ES-I3 (cell line): ENCODE data around the gene CDH16.

ENCODE experiments used
- H3K36me3 ChIP-seq: 2 replicates; pipeline ENCODE4 v1.6.1; 2013; ENCODE audit warnings: mild to moderate bottlenecking, low read length, control low read depth, moderate library complexity; ENCODE audit not compliant: insufficient read depth
- H3K4me1 ChIP-seq: 2 replicates; pipeline ENCODE4 v1.6.1; 2013; ENCODE audit warnings: mild to moderate bottlenecking, control low read depth, low read length; ENCODE audit not compliant: insufficient read depth
- H3K9ac ChIP-seq: 2 replicates; pipeline ENCODE4 v1.6.1; 2013; ENCODE audit warnings: low read depth, mild to moderate bottlenecking, low read length, moderate library complexity
- H3K9me3 ChIP-seq: 2 replicates; pipeline ENCODE4 v1.6.1; 2013; ENCODE audit warnings: mild to moderate bottlenecking, low read length, moderate library complexity; ENCODE audit not compliant: control insufficient read depth, insufficient read depth

Gene CDH16

GRCh38 chr16:66915041-66915440 lies 3.6 kb downstream of the CDH16 start:
- Histone ChIP-seq H3K9me3 (no peaks in the 10 kb centered on the region), H3K36me3 (no peaks in the 10 kb centered on the region), H3K4me1 (no peaks in the 10 kb centered on the region; the same call in 1 of the 2 replicates), H3K9ac (no peak overlapping the region)

DNA sequence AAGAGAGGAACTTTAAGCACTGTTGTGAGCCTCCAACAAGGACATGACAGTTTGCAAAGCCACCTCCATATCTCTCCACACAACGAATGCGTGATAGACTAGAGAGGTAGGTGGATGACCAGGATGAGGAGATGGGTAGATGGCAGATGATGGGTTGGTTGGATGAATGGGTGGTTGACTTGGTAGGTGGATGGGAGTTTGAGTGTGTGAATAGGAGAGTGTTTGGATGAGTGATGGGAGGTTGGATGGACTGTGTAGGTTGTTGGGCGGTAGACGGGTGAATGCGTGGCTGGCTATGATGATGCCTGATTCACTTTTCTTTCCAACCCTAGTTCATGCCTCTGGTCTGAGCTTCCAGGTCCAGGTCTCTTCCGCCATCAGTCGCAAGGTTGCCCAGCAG lies 4.1 kb downstream of the CDH16 start:
- Histone ChIP-seq H3K9ac (no peak overlapping the region), H3K4me1 (no peaks in the 10 kb centered on the region), H3K36me3 (no peaks in the 10 kb centered on the region), H3K9me3 (no peaks in the 10 kb centered on the region)

- Histone ChIP-seq H3K9me3 (no peaks in the 10 kb centered on the region), H3K9ac (no peak overlapping the region), H3K4me1 (no peaks in the 10 kb centered on the region), H3K36me3 (no peaks in the 10 kb centered on the region)
These were observed 5.0 kb downstream of the CDH16 start for GRCh38 chr16:66913711-66914110.

GRCh38 chr16:66913081-66913480 lies 5.6 kb downstream of the CDH16 start:
- Histone ChIP-seq H3K9me3 (no peaks in the 10 kb centered on the region), H3K4me1 (no peaks in the 10 kb centered on the region), H3K36me3 (no peaks in the 10 kb centered on the region), H3K9ac (no peak overlapping the region)

DNA sequence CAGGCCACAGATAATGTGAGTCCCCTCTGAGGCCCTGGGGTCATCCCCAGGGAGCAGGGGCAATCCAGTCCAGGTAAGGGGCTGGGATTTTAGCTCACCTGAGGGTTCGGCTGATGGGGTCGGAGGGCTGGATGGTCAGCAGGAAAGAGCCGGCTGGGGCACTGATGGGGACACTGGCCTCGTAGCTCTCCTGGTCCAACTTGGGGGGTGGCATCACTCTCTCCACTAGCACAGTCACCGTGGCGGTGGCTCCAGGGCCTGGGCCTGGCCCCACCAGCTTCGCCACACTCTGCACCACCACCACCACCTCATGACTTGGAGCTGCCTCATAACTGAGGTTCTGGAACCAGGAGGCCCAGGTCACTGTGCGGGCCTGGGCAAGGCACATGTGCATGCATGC lies 6.9 kb downstream of the CDH16 start:
- no peaks in the 10 kb centered on the region for H3K4me1 ChIP-seq
- no peaks in the 10 kb centered on the region for H3K9me3 ChIP-seq
- H3K36me3 ChIP-seq: no peaks in the 10 kb centered on the region
- H3K9ac ChIP-seq: no peak overlapping the region

GRCh38 chr16:66911112-66911511 lies 7.6 kb downstream of the CDH16 start:
- Histone ChIP-seq H3K9me3 (no peaks in the 10 kb centered on the region), H3K4me1 (no peaks in the 10 kb centered on the region), H3K9ac (no peak overlapping the region), H3K36me3 (no peaks in the 10 kb centered on the region)

GRCh38 chr16:66910175-66910940 lies 8.3 kb downstream of the CDH16 start:
- H3K4me1 ChIP-seq: peaks cover 4% of the 10 kb centered on the region
- no peaks in the 10 kb centered on the region for H3K36me3 ChIP-seq

DNA sequence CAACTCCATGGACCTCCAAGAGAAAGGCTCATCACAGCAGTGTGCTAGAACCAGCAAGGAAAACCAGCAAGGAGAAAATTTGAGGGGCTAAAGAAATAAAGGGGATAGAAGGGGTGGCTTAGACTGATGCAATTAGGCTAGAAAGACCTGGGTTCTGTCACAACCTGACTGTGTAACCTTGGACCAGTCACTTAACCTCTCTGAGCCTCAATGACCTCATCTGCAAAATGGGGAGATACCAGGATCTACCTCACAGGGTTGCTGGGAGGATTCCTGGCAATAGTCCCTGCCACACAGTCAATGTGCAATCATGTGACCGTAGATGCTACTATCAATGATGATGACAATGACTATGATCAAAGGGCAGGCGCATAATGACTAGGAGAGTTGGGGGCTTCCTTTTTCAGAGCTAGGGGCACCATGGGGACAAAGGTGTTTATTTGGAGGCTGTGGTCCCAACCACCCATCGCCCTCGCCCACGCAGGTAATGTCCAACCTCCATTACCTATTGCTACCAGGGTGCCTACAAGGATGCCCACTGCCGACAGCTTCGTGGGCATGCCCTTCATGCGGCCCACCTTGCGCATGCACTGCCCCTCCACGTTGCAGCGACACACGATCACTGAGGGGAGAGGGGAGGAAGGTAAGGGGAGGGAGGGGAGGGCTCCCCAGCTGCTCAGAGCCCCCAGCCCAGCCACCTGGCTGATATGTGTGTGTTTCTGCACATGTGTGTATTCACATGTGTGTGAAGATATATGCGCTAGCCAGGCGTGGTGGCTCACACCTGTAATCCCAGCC lies 9.7 kb downstream of the CDH16 start:
- peaks cover 5% of the 10 kb centered on the region for H3K4me1 ChIP-seq
- H3K9ac ChIP-seq: no peak overlapping the region
- H3K9me3 ChIP-seq: no peaks in the 10 kb centered on the region
- no peaks in the 10 kb centered on the region for H3K36me3 ChIP-seq

More at GRCh38 chr16:66910175-66910940, 8.3 kb downstream of the CDH16 start:
- no peak overlapping the region for H3K9ac ChIP-seq
- no peaks in the 10 kb centered on the region for H3K9me3 ChIP-seq

- Histone ChIP-seq H3K4me1 (peaks cover 5% of the 10 kb centered on the region), H3K9me3 (no peaks in the 10 kb centered on the region), H3K36me3 (no peaks in the 10 kb centered on the region), H3K9ac (no peak overlapping the region)
These were observed 10.6 kb downstream of the CDH16 start for GRCh38 chr16:66908116-66908515.

GRCh38 chr16:66906916-66907836 lies 11.5 kb downstream of the CDH16 start:
- H3K9ac ChIP-seq: no peak overlapping the region
- H3K36me3 ChIP-seq: no peaks in the 10 kb centered on the region
- no peaks in the 10 kb centered on the region for H3K9me3 ChIP-seq
- peaks cover 5% of the 10 kb centered on the region for H3K4me1 ChIP-seq

GRCh38 chr16:66905633-66906539 lies 12.8 kb downstream of the CDH16 start:
- peaks cover 5% of the 10 kb centered on the region for H3K4me1 ChIP-seq
- H3K9me3 ChIP-seq: no peaks in the 10 kb centered on the region
- no peaks in the 10 kb centered on the region for H3K36me3 ChIP-seq
- H3K9ac ChIP-seq: no peak overlapping the region

DNA sequence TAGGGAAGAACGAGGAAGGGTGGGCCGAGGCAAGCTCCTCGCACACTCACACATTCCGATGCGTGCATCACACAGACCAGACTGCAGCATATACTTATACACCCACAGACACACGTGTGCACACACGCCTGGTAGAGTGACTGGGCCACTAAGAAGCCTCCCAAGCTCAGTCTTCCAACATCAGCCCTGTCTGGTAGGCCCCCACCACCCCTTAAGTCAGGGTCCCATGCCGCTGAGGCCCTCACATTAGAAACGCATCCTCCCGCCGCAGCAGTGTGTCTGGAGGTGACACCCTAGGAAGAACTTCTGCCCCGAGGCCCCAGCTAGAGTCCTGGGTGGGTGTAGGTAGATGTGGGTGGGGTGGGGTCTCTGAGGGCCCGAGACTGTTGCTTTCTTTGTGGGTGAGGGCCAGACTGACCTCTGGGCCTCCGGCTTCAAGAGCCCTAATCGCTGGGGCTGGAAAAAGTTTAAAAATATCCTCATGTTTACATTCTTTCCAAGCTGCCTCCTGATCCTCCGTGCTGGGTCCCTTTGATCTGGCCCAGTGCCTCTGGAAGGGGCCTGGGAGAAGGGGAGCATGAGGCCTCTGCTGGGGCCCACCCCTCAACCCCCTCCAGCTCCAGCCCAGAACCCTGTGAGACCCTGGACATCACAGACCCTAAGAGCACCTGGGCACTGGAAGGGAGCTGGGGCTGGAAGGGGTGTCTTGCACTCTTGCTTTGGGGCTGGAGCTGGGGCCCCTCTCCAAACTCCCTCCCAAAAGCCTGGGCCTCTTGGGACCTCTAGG lies 13.6 kb downstream of the CDH16 start:
- H3K36me3 ChIP-seq: no peaks in the 10 kb centered on the region
- no peak overlapping the region for H3K9ac ChIP-seq
- H3K4me1 ChIP-seq: peaks cover 10% of the 10 kb centered on the region

DNA sequence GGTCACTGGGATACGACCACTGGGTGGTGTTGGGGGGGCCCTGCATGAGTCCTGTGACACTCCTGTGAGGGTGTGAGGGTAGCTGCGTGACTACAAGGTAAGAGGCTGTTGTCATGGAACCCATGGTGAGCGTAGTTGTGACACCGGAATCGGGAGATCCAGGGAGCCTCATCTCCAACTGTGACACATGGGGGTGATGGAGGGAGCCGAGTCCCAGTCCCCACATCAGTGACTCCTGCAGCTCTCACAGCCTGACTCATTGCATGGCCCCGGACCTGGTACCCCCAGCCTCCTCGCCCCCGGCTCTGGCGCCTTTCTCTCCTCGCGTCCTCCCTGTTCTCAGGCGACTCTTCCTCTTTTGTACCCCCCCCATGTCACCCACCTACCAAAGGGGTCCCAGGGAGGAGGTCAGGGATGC lies 14.2 kb downstream of the CDH16 start:
- no peaks in the 10 kb centered on the region for H3K9me3 ChIP-seq
- peaks cover 16% of the 10 kb centered on the region for H3K4me1 ChIP-seq
- H3K9ac ChIP-seq: no peak overlapping the region
- H3K36me3 ChIP-seq: no peaks in the 10 kb centered on the region

More for the DNA sequence above, 13.6 kb downstream of the CDH16 start:
- H3K9me3 ChIP-seq: no peaks in the 10 kb centered on the region
